H9 (cell line): ENCODE data around the gene AGPAT2. TPM values are rescaled to one million over a fixed set of nuclear protein-coding genes. Genes with fewer than 3 reads are reported as not detected.

Source experiments
- DNase-seq: peaks from one replicate; pipeline ENCODE4 v3.0.0-alpha.2; 2017
- H2AFZ ChIP-seq: one replicate; pipeline ENCODE4 v1.6.1; 2013; ENCODE audit warnings: mild to moderate bottlenecking, low read length, control low read depth, moderate library complexity
- H2AK5ac ChIP-seq: 2 replicates; pipeline ENCODE4 v1.6.1; 2013; ENCODE audit warnings: low read length, control low read depth, mixed read lengths; ENCODE audit not compliant: insufficient read length
- H2BK120ac ChIP-seq: one replicate; pipeline ENCODE4 v1.6.1; 2013; ENCODE audit warnings: low read depth, mild to moderate bottlenecking, low read length, control low read depth, inconsistent platforms; ENCODE audit not compliant: poor library complexity, severe bottlenecking
- H2BK12ac ChIP-seq: 2 replicates; pipeline ENCODE4 v1.6.1; 2013; ENCODE audit warnings: low read length, control low read depth, mixed read lengths, low read depth; ENCODE audit not compliant: insufficient read length
- H2BK15ac ChIP-seq: 2 replicates; pipeline ENCODE4 v1.6.1; 2013; ENCODE audit warnings: low read depth, low read length, control low read depth
- H2BK20ac ChIP-seq: one replicate; pipeline ENCODE4 v1.6.1; 2013; ENCODE audit warnings: low read depth, mild to moderate bottlenecking, low read length, control low read depth, inconsistent platforms; ENCODE audit not compliant: poor library complexity, severe bottlenecking
- H2BK5ac ChIP-seq: 2 replicates; pipeline ENCODE4 v1.6.1; 2013; ENCODE audit warnings: low read length, control low read depth, mixed read lengths; ENCODE audit not compliant: insufficient read length
- H3K14ac ChIP-seq: 2 replicates; pipeline ENCODE4 v1.6.1; 2013; ENCODE audit warnings: low read length, control low read depth; ENCODE audit not compliant: insufficient read depth
- H3K18ac ChIP-seq: 2 replicates; pipeline ENCODE4 v1.6.1; 2013; ENCODE audit warnings: low read depth, mild to moderate bottlenecking, mixed read lengths, low read length, control low read depth; ENCODE audit not compliant: insufficient read length
- H3K23ac ChIP-seq: 2 replicates; pipeline ENCODE4 v1.6.1; 2013; ENCODE audit warnings: low read length, control low read depth, mixed read lengths, low read depth; ENCODE audit not compliant: insufficient read length
- H3K23me2 ChIP-seq: 2 replicates; pipeline ENCODE4 v1.6.1; 2013; ENCODE audit warnings: low read depth, mild to moderate bottlenecking, mixed read lengths, low read length, control low read depth; ENCODE audit not compliant: insufficient read length, poor library complexity, severe bottlenecking
- H3K27ac ChIP-seq: 2 replicates; pipeline ENCODE4 v1.5.1; 2013; ENCODE audit warnings: low read length, control low read depth, mixed read lengths, low read depth; ENCODE audit not compliant: insufficient read length
- H3K27me3 ChIP-seq: 2 replicates; pipeline ENCODE4 v1.6.1; 2013; ENCODE audit warnings: low read length, control low read depth, inconsistent platforms; ENCODE audit not compliant: insufficient read depth
- H3K4ac ChIP-seq: 2 replicates; pipeline ENCODE4 v1.6.1; 2013; ENCODE audit warnings: low read depth, mild to moderate bottlenecking, control low read depth, inconsistent platforms, low read length, moderate library complexity
- H3K4me1 ChIP-seq: 2 replicates; pipeline ENCODE4 v1.6.1; 2013; ENCODE audit warnings: low read length, control low read depth, inconsistent platforms; ENCODE audit not compliant: insufficient read depth
- H3K4me2 ChIP-seq: 2 replicates; pipeline ENCODE4 v1.6.1; 2013; ENCODE audit warnings: low read length, control low read depth, mixed read lengths; ENCODE audit not compliant: insufficient read length, insufficient read depth
- H3K56ac ChIP-seq: 2 replicates; pipeline ENCODE4 v1.6.1; 2013; ENCODE audit warnings: low read depth, mild to moderate bottlenecking, mixed read lengths, low read length, control low read depth; ENCODE audit not compliant: insufficient read length
- H3K79me1 ChIP-seq: 2 replicates; pipeline ENCODE4 v1.6.1; 2013; ENCODE audit warnings: low read depth, mild to moderate bottlenecking, moderate library complexity, low read length, control low read depth, inconsistent platforms; ENCODE audit not compliant: insufficient read depth, poor library complexity, severe bottlenecking
- H3K79me2 ChIP-seq: 2 replicates; pipeline ENCODE4 v1.6.1; 2013; ENCODE audit warnings: low read length, control low read depth, inconsistent platforms; ENCODE audit not compliant: insufficient read depth
- H3K9ac ChIP-seq: 2 replicates; pipeline ENCODE4 v1.6.1; 2013; ENCODE audit warnings: low read length, control low read depth, mixed read lengths; ENCODE audit not compliant: insufficient read length; ENCODE audit errors: extremely low read depth
- H3K9me3 ChIP-seq: one replicate; pipeline ENCODE4 v1.6.1; 2013; ENCODE audit warnings: low read depth, low read length, inconsistent platforms; ENCODE audit not compliant: control insufficient read depth
- H3T11ph ChIP-seq: one replicate; pipeline ENCODE4 v1.6.1; 2013; ENCODE audit warnings: mild to moderate bottlenecking, low read length, control low read depth, inconsistent platforms
- H4K20me1 ChIP-seq: one replicate; pipeline ENCODE4 v1.6.1; 2013; ENCODE audit not compliant: control insufficient read depth, insufficient read length, insufficient read depth
- H4K5ac ChIP-seq: 2 replicates; pipeline ENCODE4 v1.6.1; 2013; ENCODE audit warnings: low read depth, mild to moderate bottlenecking, mixed read lengths, low read length, control low read depth; ENCODE audit not compliant: insufficient read length
- H4K8ac ChIP-seq: replicated peaks from 2 replicates; pipeline ENCODE4 v1.6.1; 2013; ENCODE audit warnings: low read length, control low read depth, mixed read lengths, low read depth; ENCODE audit not compliant: insufficient read length
- H4K91ac ChIP-seq: 2 replicates; pipeline ENCODE4 v1.6.1; 2013; ENCODE audit warnings: low read depth, mild to moderate bottlenecking, moderate library complexity, mixed read lengths, low read length, control low read depth; ENCODE audit not compliant: insufficient read length
- H3K27ac Mint-ChIP-seq, 3 experiments: 2 replicates in 2 of 3; 3 replicates in 1 of 3; pipeline ENCODE4 v1.8.0; 2020 to 2021; ENCODE audit warnings: mixed read lengths in 3 of 3, mild to moderate bottlenecking in 1 of 3, moderate library complexity in 1 of 3
- H3K27me3 Mint-ChIP-seq: 2 replicates; pipeline ENCODE4 v1.8.0; 2021; ENCODE audit warnings: low read depth, mild to moderate bottlenecking, moderate library complexity, mixed read lengths
- H3K36me3 Mint-ChIP-seq, 3 experiments: 2 replicates in 2 of 3; 3 replicates in 1 of 3; pipeline ENCODE4 v1.8.0; 2020 to 2021; ENCODE audit warnings: low read depth in 3 of 3, mixed read lengths in 3 of 3; ENCODE audit not compliant: insufficient read depth in 1 of 3
- H3K4me1 Mint-ChIP-seq, 2 experiments: 2 replicates each; pipeline ENCODE4 v1.8.0; 2020; ENCODE audit warnings: mixed read lengths in 2 of 2
- H3K4me3 Mint-ChIP-seq, 2 experiments: 2 replicates in 1 of 2; 3 replicates in 1 of 2; pipeline ENCODE4 v1.8.0; 2020 to 2021; ENCODE audit warnings: mild to moderate bottlenecking in 2 of 2, mixed read lengths in 2 of 2, moderate library complexity in 1 of 2
- H3K9me3 Mint-ChIP-seq, 2 experiments: 2 replicates in 1 of 2; 3 replicates in 1 of 2; pipeline ENCODE4 v1.8.0; 2020; ENCODE audit warnings: mild to moderate bottlenecking in 2 of 2, mixed read lengths in 2 of 2, moderate library complexity in 1 of 2
- WGBS: extraction: QIAGEN DNeasy Blood & Tissue Kit; methylation state at CpG from one replicate; pipeline ENCODE4 v1.1.7; 2013; ENCODE audit warnings: missing lambda C conversion rate, low lambda C conversion rate, mixed read lengths; ENCODE audit not compliant: insufficient read length; ENCODE audit errors: extremely low coverage; 5-methylcytosine and 5-hydroxymethylcytosine counted together
- total RNA-seq: library from RNA; stranded (reverse); gene quantifications from 2 replicates; pipeline ENCODE4 v1.2.1, GENCODE V29; 2021
- TF ChIP-seq, protein P1 (sequence below): fragments of 200-600 bp; sonication (generic); conservative IDR thresholded peaks from 3 replicates; pipeline ENCODE4 v1.8.0; 2021; ENCODE audit warnings: antibody characterized with exemption, mild to moderate bottlenecking

The AGPAT2 gene
- total RNA-seq, 1 experiment from 2014 or later, result 29.7 TPM

DNA sequence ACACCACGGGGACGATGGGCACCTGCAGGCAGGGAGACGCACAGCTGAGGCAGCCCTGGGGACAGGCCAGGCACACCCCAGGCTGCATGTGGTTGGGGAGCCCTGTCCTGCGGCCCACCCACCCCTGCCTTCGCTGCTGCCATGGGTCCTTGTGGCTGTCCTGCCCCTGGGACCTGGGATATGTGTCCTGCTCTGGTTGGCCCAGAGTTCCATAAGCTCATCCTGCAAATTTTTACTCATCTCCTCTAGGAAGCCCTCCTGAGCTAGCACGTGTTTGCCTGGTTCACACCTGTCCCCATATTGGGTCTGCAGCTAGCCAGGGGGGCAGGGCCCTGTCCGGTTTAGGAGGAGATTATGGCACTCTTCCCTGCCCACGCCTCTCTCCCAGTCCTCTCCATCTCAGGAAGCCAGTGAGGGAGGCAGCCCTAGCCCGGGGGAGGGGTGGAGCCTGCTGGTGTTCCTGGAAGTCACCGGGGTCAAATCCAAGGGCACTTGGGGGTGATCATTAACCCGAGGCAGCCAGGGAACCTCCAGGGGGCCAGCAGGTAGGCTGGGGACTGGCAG lies 12.4 kb downstream of the AGPAT2 start:
- Mint-ChIP-seq H3K4me1 (peaks cover 2 to 6% of the 10 kb centered on the region in 2 experiments), H3K27ac (peak overlapping the region; percentile 70 to 79 (median 77); a peak in 2 of 7 replicates), H3K27me3 (peaks cover 1% of the 10 kb centered on the region; the same call in 1 of the 2 replicates), H3K9me3 (no peaks in the 10 kb centered on the region), H3K36me3 (peaks cover 0 to 5% (median 0%) of the 10 kb centered on the region in 3 experiments; a peak in 4 of 7 replicates), H3K4me3 (no peak overlapping the region)
- Histone ChIP-seq H2BK120ac (no peak overlapping the region), H2BK12ac (no peak overlapping the region), H3K18ac (no peak overlapping the region), H3K23me2 (no peaks in the 10 kb centered on the region), H3K9ac (no peak overlapping the region), H3K79me1 (no peaks in the 10 kb centered on the region), H3K23ac (no peak overlapping the region), H2BK5ac (no peak overlapping the region), H3K4me1 (no peaks in the 10 kb centered on the region), H3K27me3 (no peaks in the 10 kb centered on the region), H3K9me3 (no peaks in the 10 kb centered on the region), H3K4me2 (no peak overlapping the region), H2BK20ac (no peak overlapping the region), H2BK15ac (no peak overlapping the region), H3K14ac (no peak overlapping the region), H3K79me2 (no peaks in the 10 kb centered on the region), H2AK5ac (no peak overlapping the region), H4K20me1 (no peaks in the 10 kb centered on the region), H3K4ac (no peak overlapping the region), H2AFZ (no peak overlapping the region), H3T11ph (no peak overlapping the region), H3K27ac (no peak overlapping the region), H3K56ac (no peak overlapping the region), H4K8ac (no peak overlapping the region), H4K5ac (no peak overlapping the region), H4K91ac (no peak overlapping the region)
- DNase-seq, result no peak
- no CpG with 5 or more reads among the region's 11 CpGs for WGBS
- TF ChIP-seq, protein P1, sequence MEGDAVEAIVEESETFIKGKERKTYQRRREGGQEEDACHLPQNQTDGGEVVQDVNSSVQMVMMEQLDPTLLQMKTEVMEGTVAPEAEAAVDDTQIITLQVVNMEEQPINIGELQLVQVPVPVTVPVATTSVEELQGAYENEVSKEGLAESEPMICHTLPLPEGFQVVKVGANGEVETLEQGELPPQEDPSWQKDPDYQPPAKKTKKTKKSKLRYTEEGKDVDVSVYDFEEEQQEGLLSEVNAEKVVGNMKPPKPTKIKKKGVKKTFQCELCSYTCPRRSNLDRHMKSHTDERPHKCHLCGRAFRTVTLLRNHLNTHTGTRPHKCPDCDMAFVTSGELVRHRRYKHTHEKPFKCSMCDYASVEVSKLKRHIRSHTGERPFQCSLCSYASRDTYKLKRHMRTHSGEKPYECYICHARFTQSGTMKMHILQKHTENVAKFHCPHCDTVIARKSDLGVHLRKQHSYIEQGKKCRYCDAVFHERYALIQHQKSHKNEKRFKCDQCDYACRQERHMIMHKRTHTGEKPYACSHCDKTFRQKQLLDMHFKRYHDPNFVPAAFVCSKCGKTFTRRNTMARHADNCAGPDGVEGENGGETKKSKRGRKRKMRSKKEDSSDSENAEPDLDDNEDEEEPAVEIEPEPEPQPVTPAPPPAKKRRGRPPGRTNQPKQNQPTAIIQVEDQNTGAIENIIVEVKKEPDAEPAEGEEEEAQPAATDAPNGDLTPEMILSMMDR, result no peak
